ENCODE data around the gene SRSF10.
"Not testable (repeated sequence)": the region's sequence is repeated elsewhere in the genome, so short reads cannot be mapped to it uniquely, and the experiment has no call there.

Gene SRSF10

GRCh38 chr1:23996700-23997229, 16.6 kb upstream of the SRSF10 start:
- DNase-seq: no peak

GRCh38 chr1:23995431-23995837, 15.3 kb upstream of the SRSF10 start:
- no peak for DNase-seq

- not testable (repeated sequence) for DNase-seq
These were observed 11.9 kb upstream of the SRSF10 start for GRCh38 chr1:23992011-23992410.

- DNase-seq: no peak
These were observed 9.1 kb upstream of the SRSF10 start for GRCh38 chr1:23989263-23989662.

- not testable (repeated sequence) for DNase-seq
These were observed 6.9 kb upstream of the SRSF10 start for GRCh38 chr1:23987038-23987437.

- peak; percentile 33 for DNase-seq
These were observed 4.5 kb upstream of the SRSF10 start for GRCh38 chr1:23984417-23985186.

- DNase-seq: peak; percentile 55
These were observed 572 bp upstream of the SRSF10 start for GRCh38 chr1:23980728-23981070.

GRCh38 chr1:23979387-23979880, 693 bp downstream of the SRSF10 start:
- no peak for DNase-seq

GRCh38 chr1:23978805-23979204, 1.3 kb downstream of the SRSF10 start:
- no peak for DNase-seq

GRCh38 chr1:23977854-23978191, 2.3 kb downstream of the SRSF10 start:
- no peak for DNase-seq

GRCh38 chr1:23977187-23977853, 2.8 kb downstream of the SRSF10 start:
- no peak for DNase-seq

- no peak for DNase-seq
These were observed 12.3 kb downstream of the SRSF10 start for GRCh38 chr1:23967871-23968270.

- no peak for DNase-seq
These were observed 13.1 kb downstream of the SRSF10 start for GRCh38 chr1:23966973-23967493.

- DNase-seq: no peak
These were observed 15.1 kb downstream of the SRSF10 start for GRCh38 chr1:23964790-23965740.

- DNase-seq: no peak
These were observed 15.9 kb downstream of the SRSF10 start for GRCh38 chr1:23964235-23964668.

GRCh38 chr1:23963617-23964234, 16.4 kb downstream of the SRSF10 start:
- DNase-seq: no peak

- peak; percentile 18 for DNase-seq
These were observed 19.7 kb downstream of the SRSF10 start for GRCh38 chr1:23960291-23961020.

GRCh38 chr1:23959461-23960290, 20.5 kb downstream of the SRSF10 start, which contains the start of gene PNRC2:
TSS of gene PNRC2 (plus strand) at chr1:23959828. CDS start at chr1:23961458, 1,630 bp downstream.
- DNase-seq: peak; percentile 98

GRCh38 chr1:23958810-23959460, 21.2 kb downstream of the SRSF10 start:
- peak; percentile 98 for DNase-seq

All from RPMI8226 (cell line).